ENCODE data around the gene PLSCR4.
"Not testable (repeated sequence)": the region's sequence is repeated elsewhere in the genome, so short reads cannot be mapped to it uniquely, and the experiment has no call there.

PLSCR4 gene, protein sequence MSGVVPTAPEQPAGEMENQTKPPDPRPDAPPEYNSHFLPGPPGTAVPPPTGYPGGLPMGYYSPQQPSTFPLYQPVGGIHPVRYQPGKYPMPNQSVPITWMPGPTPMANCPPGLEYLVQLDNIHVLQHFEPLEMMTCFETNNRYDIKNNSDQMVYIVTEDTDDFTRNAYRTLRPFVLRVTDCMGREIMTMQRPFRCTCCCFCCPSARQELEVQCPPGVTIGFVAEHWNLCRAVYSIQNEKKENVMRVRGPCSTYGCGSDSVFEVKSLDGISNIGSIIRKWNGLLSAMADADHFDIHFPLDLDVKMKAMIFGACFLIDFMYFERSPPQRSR

DNA sequence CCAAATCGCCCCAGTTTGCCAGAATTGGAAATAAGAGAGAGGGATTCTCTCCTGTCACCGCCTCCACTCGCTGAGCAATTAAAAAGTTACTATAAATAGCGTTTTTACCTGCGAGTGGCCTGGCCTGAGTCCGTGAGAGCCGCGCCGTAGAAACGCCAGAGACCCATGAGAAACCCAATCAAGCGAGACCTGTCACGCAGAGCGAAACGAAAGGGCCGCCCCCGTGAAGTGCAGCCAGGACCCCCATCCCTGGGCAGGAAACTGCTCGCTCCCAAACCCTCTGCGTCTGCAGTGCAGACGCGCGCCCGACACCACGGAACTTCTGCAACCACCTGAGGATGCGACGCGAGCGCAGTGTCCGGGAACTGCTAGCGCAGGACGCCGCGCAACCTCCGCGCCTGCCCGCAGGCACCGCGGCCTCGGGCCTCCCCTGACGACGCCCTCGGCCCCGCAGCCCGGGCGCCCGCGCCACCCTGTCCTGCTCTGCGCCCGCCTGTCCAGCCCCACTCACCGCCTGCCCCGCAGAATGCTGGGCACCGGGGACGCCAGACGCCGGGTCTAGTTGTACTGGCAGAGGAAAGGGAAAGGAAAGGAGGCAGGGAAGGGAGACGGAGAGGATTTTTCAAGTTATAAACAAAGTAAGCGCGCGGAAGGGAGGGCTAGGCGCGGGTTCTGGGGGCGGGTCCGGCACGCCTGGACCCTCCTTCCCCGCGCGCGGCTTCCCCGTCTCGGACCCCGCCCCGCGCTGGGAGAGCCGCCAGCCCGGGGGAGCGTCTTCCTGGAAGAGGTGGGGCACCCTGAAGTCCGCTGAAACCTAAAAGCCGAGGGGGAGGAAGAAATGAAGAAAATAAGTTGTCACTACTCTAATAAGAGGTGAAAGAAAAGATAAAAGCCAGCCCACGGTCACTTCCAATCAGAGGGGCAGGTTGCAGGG, at the start of gene PLSCR4:
PLSCR4 (minus strand) TSS at position 657 of the 934 bp plus-strand sequence. CDS start 29,034 bp downstream, outside the sequence.
- no peak for DNase-seq

DNA sequence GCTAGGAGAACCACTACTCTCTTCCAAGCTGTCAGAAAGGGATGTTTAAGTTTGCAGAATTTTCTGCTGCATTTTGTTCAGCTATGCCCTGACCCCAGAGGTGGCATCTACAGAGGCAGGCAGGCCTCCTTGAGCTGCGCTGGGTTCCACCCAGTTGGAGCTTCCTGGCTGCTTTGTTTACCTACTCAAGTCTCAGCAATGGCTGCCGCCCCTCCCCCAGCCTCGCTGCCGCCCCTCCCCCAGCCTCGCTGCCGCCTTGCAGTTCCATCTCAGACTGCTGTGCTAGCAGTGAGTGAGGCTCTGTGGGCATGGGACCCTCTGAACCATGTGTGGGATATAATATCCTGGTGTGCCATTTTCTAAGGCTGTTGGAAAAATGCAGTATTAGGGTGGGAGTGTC, 42.5 kb upstream of the PLSCR4 start:
- DNase-seq, result not testable (repeated sequence)

GRCh38 chr3:146283781-146284445, 33.0 kb upstream of the PLSCR4 start:
- DNase-seq, result no peak

- no peak for DNase-seq
Measured at GRCh38 chr3:146280864-146281263, 30.0 kb upstream of the PLSCR4 start.

GRCh38 chr3:146279951-146280350, 29.0 kb upstream of the PLSCR4 start:
- DNase-seq, result no peak

GRCh38 chr3:146279013-146279412, 28.1 kb upstream of the PLSCR4 start:
- no peak for DNase-seq

DNA sequence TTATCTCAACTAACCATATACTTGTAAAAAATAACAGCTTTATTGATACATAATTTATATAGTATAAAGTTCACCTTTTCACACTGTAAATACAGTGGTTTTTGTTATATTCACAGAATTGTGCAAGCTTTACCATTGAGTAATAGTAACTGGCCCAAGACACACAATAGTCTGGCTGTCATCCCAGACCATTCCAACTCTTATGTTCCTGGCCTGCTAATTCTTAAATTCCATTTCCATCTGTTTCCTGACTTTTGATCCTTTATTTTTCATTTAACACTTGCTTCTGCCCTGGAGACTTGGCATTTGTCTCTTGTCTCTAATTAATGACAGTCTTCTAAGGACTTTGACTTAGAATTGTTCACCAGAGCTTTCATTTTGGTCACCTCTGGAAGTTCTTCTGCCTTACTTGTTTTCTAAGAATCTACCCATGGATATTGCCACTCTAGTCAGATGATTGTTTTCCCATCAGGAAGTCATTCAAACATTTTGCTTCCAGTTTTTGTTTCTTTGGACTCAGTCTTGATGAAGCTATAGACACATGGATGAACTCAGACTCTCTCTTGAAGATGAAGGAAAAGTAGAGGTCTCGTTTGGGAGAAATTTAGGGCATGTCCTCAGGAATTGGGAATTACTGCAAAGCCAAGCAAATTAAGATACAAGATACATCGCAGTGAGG, 27.2 kb upstream of the PLSCR4 start:
- no peak for DNase-seq

GRCh38 chr3:146275476-146275875, 24.6 kb upstream of the PLSCR4 start:
- DNase-seq, result no peak

DNA sequence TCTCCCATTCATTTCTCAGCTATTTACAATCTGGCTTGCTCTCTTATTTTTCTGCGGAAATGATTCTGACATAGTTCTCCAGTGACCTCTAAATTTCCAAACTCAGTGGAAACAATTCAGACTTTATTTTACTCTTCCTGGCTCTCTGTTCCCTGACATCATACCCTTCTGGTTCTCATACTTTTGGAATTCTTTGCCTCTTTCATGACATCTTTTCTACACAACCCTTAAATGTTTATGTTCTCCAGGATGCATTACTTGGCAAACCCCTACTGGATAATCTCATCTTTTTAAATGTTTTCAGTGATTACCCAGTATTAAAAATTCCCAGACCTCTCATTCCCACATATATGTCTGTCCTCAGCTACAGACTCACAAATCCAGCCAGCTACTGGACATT, 23.9 kb upstream of the PLSCR4 start:
- DNase-seq, result no peak

- no peak for DNase-seq
Measured at GRCh38 chr3:146273721-146274407, 23.0 kb upstream of the PLSCR4 start.

- DNase-seq, result no peak
Measured at GRCh38 chr3:146271180-146271579, 20.3 kb upstream of the PLSCR4 start.

GRCh38 chr3:146269271-146269670, 18.4 kb upstream of the PLSCR4 start:
- no peak for DNase-seq

GRCh38 chr3:146268535-146269219, 17.8 kb upstream of the PLSCR4 start:
- no peak for DNase-seq

DNA sequence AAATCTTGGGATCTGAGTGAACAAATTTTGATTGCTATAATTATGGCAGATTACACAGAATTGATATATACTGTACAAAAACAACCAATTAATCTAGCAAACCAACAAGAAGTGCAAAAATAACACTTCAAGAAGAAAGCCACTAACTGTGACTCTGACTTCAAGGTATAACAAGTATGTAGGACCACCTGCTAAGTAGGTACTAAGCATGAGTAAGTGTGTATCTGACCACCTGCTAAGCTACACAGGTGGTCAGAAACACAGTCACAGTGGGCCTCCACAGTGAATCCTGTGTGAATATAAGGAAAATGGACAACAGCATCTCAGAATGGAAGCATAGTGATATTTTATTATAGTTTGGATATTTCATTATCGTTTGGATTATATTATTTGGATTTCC, 14.8 kb upstream of the PLSCR4 start:
- no peak for DNase-seq

GRCh38 chr3:146262371-146263110, 11.6 kb upstream of the PLSCR4 start:
- no peak for DNase-seq

DNA sequence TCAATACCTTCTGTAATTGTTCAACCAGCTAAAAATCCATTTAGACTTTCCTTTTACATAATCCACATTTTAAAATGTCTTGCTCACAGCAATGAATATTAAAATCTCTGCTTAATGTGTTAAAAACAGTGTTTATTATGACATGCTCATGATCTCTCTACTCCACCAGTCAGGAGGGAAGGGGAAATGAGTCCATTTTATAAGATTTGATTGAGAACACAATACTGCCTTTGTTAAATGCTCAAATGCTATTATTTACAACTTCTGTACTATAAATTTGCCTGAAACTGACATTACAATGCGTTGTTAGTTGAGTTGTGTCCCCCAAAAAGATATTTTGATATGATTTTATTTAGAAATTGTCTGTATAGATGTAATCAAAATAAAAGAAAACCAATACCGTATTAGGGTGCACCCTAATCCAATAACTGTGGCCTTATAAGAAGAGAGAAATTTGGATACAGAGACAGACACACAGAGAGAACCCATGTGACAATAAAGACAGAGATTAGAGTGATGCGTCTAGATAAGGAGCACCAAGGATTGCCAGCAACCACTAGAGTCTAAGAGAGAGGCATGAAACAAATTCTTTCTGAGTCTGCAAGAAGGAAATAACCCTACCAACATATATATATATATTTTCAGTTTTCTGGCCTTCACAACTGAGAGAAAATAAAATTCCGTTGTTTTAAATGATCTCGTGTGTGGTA, 9.1 kb upstream of the PLSCR4 start:
- DNase-seq, result no peak

DNA sequence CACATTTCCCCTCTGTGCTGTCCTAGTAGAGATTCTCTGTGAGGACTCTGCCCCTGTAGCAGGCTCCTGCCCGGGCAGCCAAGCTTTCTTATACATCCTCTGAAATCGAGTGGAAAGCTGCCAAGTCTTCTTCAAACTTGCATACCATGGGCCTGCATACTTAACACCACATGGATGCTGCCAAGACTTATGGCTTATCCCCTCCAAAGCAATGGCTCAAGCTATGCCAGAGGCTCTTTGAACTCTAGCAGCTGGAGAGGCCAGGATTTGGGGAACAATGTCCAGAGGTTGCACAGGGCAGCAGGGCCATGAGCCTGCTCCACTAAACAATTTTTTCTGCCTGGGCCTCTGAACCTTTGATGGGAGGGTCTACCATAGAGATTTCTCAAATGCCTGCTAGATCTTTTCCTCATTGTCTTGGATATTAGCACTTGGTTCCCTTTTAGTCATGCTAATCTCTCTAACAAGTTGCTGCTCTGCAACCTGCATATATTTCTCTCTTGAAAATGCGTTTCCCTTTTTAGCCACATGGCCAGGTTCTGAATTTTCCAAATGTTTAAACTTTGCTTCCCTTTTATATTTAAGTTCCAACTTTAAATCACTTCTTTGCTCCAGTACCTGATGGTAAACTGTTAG, 6.1 kb upstream of the PLSCR4 start:
- no peak for DNase-seq

GRCh38 chr3:146252445-146252844, 1.5 kb upstream of the PLSCR4 start:
- not testable (repeated sequence) for DNase-seq

DNA sequence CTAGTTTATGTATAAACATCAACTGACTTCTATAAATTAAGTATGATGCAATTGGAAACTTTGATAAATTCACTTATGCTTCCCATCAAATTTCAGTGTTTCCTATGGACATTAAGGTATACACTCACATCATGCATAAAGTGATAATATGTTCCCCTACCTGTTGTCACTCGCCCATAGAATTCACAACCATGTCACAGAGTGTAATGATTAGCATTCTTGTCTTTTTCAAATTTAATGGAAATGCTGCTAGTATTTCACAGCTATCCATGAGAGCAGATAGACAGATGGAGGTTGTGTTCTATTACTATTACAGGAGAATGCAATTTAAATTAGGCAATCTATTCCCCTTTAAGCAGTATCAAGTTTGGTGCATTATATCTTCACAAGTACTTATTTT, 984 bp downstream of the PLSCR4 start:
- DNase-seq, result no peak

DNA sequence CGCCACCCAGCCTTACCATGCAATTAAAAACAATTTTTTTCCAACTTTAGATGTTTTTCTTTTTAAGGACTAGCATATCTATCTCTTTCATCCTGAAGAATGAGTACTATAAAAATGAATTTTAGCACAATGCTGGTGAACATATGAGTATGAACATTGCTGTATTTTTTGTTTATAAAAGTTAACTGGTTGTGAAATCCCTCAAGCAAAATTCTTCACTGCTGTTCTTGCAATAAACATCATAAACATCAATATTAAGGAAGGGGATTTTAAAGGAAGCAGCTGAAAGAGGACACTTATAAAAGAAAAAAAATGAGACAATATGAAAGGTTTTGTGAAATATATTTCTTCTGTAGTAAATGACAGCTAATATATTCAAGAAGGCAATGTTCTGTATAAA, 3.0 kb downstream of the PLSCR4 start:
- no peak for DNase-seq

Measured in NCI-H2029 (cell line).